ENCODE data around the gene SMIM26. TPM values are rescaled to one million over a fixed set of nuclear protein-coding genes. Genes with fewer than 3 reads are reported as not detected.
A peak's percentile ranks its signal among the peaks of the same experiment; 100 is the strongest.

The SMIM26 gene
- polyA plus RNA-seq, 2 of the 4 experiments (the other 2 are of a cell fraction), result 209 to 291 TPM

DNA sequence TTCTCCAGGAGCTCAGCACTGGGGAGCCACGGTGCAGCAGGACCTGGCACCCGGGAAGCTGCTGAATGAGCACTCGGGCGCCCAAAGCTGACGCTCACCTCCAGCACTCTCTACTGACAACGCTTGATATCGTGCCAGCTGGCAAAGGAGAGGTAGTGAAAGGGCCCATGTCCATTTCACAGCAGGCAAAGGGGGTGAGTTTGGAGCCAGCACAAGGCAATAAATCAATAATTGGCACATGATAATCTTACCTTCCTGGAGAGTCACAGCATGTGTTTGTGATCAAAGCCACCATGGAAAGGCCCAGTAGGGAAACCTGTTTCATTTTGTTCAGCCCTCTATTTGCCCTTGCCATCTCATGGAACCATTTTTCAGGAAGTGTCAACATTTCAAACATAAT is 23.3 kb upstream of the SMIM26 start:
- ChIA-PET CTCF (no interaction called here), POLR2A (no interaction called here)
- TF ChIP-seq, protein P1, sequence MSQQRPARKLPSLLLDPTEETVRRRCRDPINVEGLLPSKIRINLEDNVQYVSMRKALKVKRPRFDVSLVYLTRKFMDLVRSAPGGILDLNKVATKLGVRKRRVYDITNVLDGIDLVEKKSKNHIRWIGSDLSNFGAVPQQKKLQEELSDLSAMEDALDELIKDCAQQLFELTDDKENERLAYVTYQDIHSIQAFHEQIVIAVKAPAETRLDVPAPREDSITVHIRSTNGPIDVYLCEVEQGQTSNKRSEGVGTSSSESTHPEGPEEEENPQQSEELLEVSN (IDR thresholded peaks at IDR 0.05; ENCODE audit: borderline replicate concordance, low read depth), result no peak
- no peak for TF ChIP-seq CBX2 (IDR thresholded peaks at IDR 0.05; ENCODE audit: borderline replicate concordance, low read depth)
- TF ChIP-seq RFX5 (IDR thresholded peaks at IDR 0.05), result no peak
- TF ChIP-seq, protein P2, sequence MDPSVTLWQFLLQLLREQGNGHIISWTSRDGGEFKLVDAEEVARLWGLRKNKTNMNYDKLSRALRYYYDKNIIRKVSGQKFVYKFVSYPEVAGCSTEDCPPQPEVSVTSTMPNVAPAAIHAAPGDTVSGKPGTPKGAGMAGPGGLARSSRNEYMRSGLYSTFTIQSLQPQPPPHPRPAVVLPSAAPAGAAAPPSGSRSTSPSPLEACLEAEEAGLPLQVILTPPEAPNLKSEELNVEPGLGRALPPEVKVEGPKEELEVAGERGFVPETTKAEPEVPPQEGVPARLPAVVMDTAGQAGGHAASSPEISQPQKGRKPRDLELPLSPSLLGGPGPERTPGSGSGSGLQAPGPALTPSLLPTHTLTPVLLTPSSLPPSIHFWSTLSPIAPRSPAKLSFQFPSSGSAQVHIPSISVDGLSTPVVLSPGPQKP (IDR thresholded peaks at IDR 0.05; ENCODE audit: low read depth, low read length), result no peak
- TF ChIP-seq CHD4 (IDR thresholded peaks at IDR 0.05; ENCODE audit: borderline replicate concordance), result no peak
- no peak for TF ChIP-seq HEYL (CRISPR knock-in tag; IDR thresholded peaks at IDR 0.05)
- no peak for TF ChIP-seq MAZ (IDR thresholded peaks at IDR 0.05; ENCODE audit: borderline replicate concordance, low read depth, low read length)
- TF ChIP-seq BHLHE40 (IDR thresholded peaks at IDR 0.05; ENCODE audit: low read depth, low read length), result no peak
- TF ChIP-seq, protein P3, sequence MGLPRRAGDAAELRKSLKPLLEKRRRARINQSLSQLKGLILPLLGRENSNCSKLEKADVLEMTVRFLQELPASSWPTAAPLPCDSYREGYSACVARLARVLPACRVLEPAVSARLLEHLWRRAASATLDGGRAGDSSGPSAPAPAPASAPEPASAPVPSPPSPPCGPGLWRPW (IDR thresholded peaks at IDR 0.05), result no peak
- TF ChIP-seq, protein P4, sequence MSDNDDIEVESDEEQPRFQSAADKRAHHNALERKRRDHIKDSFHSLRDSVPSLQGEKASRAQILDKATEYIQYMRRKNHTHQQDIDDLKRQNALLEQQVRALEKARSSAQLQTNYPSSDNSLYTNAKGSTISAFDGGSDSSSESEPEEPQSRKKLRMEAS (IDR thresholded peaks at IDR 0.05), result no peak
- TF ChIP-seq, protein P5, sequence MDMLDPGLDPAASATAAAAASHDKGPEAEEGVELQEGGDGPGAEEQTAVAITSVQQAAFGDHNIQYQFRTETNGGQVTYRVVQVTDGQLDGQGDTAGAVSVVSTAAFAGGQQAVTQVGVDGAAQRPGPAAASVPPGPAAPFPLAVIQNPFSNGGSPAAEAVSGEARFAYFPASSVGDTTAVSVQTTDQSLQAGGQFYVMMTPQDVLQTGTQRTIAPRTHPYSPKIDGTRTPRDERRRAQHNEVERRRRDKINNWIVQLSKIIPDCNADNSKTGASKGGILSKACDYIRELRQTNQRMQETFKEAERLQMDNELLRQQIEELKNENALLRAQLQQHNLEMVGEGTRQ (IDR thresholded peaks at IDR 0.05), result no peak
- TF ChIP-seq ZFP36 (IDR thresholded peaks at IDR 0.05; ENCODE audit: borderline replicate concordance, partially characterized antibody), result no peak
- TF ChIP-seq FOXS1 (CRISPR knock-in tag; IDR thresholded peaks at IDR 0.05), result no peak
- no peak for TF ChIP-seq PHF8 (IDR thresholded peaks at IDR 0.05; ENCODE audit: borderline replicate concordance, low read depth)
- TF ChIP-seq POLR2AphosphoS2 (conservative IDR thresholded peaks at IDR 0.05; ENCODE audit: low read length), result no peak
- ATAC-seq (no peak), DNase-seq (ENCODE audit: low read depth in 1 of 2, low spot score in 1 of 2) (no peak), FAIRE-seq (no peak)
- Histone ChIP-seq H3K27ac (no peak overlapping the region), H3K9me3 (no peaks in the 10 kb centered on the region), H3K4me1 (peaks cover 18% of the 10 kb centered on the region), H3K4me3 (no peak overlapping the region), H3K4me2 (no peak overlapping the region)
- WGBS (ENCODE audit: missing lambda C conversion rate), result 95% methylated on average over 7 of the region's 7 CpGs

DNA sequence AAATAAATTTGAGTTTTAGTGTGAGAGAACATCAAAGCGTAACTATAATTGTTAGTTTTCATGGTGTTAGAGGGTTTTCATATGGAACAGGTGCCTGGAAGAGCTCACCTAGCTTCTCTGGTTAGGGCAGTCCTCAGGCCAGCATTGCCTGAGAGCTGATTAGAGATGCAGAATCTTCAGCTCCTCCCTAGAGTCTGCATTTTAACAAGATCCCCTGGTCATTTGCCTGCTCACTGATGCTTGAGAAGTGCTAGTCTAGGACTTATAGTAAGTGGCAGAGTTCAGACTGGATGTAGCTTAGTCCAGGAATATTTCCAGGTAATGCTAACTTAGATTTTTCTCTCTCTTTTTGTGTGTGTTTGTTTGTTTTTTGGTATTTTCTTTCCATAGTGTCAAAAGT is 21.7 kb upstream of the SMIM26 start:
- Histone ChIP-seq H3K4me1 (peaks cover 18% of the 10 kb centered on the region), H3K4me3 (no peak overlapping the region), H3K27ac (no peak overlapping the region), H3K9me3 (no peaks in the 10 kb centered on the region), H3K4me2 (no peak overlapping the region)
- POLR2A ChIA-PET, result interaction anchor here (1.4 kb wide), 1 partner anchor 21 kb away, joined by 3 read pairs; no protein-coding TSS in a partner anchor
- ATAC-seq, result no peak
- WGBS (ENCODE audit: missing lambda C conversion rate), result 94% methylated on average over 1 of the region's 1 CpG
- no peak for DNase-seq (ENCODE audit: low read depth in 1 of 2, low spot score in 1 of 2)
- no peak for FAIRE-seq
- CTCF ChIA-PET, result no interaction called here
- TF ChIP-seq, protein P6, sequence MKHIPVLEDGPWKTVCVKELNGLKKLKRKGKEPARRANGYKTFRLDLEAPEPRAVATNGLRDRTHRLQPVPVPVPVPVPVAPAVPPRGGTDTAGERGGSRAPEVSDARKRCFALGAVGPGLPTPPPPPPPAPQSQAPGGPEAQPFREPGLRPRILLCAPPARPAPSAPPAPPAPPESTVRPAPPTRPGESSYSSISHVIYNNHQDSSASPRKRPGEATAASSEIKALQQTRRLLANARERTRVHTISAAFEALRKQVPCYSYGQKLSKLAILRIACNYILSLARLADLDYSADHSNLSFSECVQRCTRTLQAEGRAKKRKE (CRISPR knock-in tag; IDR thresholded peaks at IDR 0.05; ENCODE audit: low read depth), result no peak
- TF ChIP-seq CHD4 (IDR thresholded peaks at IDR 0.05; ENCODE audit: borderline replicate concordance) (no peak), MAZ (IDR thresholded peaks at IDR 0.05; ENCODE audit: borderline replicate concordance, low read depth, low read length) (no peak)

DNA sequence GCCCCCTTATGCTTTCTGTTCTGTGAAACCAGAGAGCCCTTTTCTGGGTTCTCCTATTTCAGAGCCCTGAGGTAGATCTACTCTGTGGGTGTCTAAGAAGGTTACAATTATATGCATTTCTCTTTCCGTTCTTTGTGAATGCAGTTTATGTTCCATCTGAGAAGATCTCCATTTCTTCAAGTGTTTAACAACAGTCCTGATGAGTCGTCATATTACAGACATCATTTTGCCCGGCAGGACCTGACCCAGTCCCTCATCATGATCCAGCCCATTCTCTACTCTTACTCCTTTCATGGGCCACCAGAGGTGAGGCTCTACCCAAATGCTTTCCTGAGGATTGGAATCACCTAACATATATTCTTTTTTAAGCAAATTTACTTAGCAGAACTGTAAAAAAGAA is 18.8 kb upstream of the SMIM26 start:
- H3K9me3 ChIP-seq, result no peaks in the 10 kb centered on the region
- H3K27ac ChIP-seq, result no peak overlapping the region
- no peaks in the 10 kb centered on the region for H3K4me1 ChIP-seq
- WGBS (ENCODE audit: missing lambda C conversion rate), result 87% methylated on average over 3 of the region's 3 CpGs
- DNase-seq (ENCODE audit: low read depth in 1 of 2, low spot score in 1 of 2) (no peak), ATAC-seq (no peak), FAIRE-seq (no peak)
- H3K4me3 ChIP-seq, result no peak overlapping the region
- CTCF ChIA-PET, result no interaction called here
- POLR2A ChIA-PET, result no interaction called here
- TF ChIP-seq HDAC2 (IDR thresholded peaks at IDR 0.05) (no peak), MAFK (IDR thresholded peaks at IDR 0.05; ENCODE audit: partially characterized antibody) (peak; percentile 69)
- H3K4me2 ChIP-seq, result no peak overlapping the region

Measured in A549 (cell line).